ENCODE data around the gene MXRA7. TPM values are rescaled to one million over a fixed set of nuclear protein-coding genes. Genes with fewer than 3 reads are reported as not detected.
"Not testable (repeated sequence)": the region's sequence is repeated elsewhere in the genome, so short reads cannot be mapped to it uniquely, and the experiment has no call there.

MXRA7 gene
- total and polyA plus RNA-seq, 7 donors = 8.3 to 428 (median 327) TPM

DNA sequence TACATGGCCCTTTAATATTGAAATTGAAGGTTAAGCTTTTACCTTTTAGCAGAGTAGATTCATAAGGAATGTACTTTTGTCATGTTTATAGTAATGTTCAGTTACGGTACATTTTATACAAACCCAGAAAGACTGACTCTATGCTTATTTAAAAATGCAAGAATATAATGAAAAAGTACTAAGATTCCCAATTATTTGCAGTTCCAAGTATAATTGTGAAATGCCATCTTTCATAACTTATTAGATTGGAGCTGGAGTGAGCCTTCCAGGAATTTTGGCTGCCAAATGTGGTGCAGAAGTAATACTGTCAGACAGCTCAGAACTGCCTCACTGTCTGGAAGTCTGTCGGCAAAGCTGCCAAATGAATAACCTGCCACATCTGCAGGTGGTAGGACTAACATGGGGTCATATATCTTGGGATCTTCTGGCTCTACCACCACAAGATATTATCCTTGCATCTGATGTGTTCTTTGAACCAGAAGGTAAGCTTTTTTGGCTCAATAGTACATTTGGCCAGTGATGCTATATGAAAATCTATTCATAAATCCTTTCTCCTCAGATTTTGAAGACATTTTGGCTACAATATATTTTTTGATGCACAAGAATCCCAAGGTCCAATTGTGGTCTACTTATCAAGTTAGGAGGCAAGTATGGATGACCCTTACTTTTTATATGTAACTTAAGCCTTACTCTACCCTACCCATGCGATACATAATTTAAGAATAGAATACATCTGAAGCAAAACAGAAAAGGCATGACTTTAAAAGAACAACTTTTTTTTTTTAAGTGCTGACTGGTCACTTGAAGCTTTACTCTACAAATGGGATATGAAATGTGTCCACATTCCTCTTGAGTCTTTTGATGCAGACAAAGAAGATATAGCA, 22.2 kb upstream of the MXRA7 start:
- H3K4me1 ChIP-seq = peaks cover 0 to 73% (median 60%) of the 10 kb centered on the region in 4 donors
- H3K9me3 ChIP-seq = no peaks in the 10 kb centered on the region
- TF ChIP-seq, protein P1, sequence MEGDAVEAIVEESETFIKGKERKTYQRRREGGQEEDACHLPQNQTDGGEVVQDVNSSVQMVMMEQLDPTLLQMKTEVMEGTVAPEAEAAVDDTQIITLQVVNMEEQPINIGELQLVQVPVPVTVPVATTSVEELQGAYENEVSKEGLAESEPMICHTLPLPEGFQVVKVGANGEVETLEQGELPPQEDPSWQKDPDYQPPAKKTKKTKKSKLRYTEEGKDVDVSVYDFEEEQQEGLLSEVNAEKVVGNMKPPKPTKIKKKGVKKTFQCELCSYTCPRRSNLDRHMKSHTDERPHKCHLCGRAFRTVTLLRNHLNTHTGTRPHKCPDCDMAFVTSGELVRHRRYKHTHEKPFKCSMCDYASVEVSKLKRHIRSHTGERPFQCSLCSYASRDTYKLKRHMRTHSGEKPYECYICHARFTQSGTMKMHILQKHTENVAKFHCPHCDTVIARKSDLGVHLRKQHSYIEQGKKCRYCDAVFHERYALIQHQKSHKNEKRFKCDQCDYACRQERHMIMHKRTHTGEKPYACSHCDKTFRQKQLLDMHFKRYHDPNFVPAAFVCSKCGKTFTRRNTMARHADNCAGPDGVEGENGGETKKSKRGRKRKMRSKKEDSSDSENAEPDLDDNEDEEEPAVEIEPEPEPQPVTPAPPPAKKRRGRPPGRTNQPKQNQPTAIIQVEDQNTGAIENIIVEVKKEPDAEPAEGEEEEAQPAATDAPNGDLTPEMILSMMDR (IDR thresholded peaks at IDR 0.05) = no peak
- TF ChIP-seq EP300 (IDR thresholded peaks at IDR 0.05) = no peak
- no peak for TF ChIP-seq POLR2A (IDR thresholded peaks at IDR 0.05)
- no peak for TF ChIP-seq POLR2AphosphoS5 (IDR thresholded peaks at IDR 0.05)
- DNase-seq = no peak
- H3K27me3 ChIP-seq = no peaks in the 10 kb centered on the region
- H3K4me3 ChIP-seq = no peak overlapping the region
- H3K36me3 ChIP-seq = peaks cover 0 to 51% (median 17%) of the 10 kb centered on the region in 4 donors
- 74 to 78% methylated on average over 3 of the region's 3 CpGs for WGBS, 2 donors
- peak overlapping the region; percentile 28 to 99 (median 68) for H3K27ac ChIP-seq
- intact Hi-C loops (cut with DNase I) = no loop called here

DNA sequence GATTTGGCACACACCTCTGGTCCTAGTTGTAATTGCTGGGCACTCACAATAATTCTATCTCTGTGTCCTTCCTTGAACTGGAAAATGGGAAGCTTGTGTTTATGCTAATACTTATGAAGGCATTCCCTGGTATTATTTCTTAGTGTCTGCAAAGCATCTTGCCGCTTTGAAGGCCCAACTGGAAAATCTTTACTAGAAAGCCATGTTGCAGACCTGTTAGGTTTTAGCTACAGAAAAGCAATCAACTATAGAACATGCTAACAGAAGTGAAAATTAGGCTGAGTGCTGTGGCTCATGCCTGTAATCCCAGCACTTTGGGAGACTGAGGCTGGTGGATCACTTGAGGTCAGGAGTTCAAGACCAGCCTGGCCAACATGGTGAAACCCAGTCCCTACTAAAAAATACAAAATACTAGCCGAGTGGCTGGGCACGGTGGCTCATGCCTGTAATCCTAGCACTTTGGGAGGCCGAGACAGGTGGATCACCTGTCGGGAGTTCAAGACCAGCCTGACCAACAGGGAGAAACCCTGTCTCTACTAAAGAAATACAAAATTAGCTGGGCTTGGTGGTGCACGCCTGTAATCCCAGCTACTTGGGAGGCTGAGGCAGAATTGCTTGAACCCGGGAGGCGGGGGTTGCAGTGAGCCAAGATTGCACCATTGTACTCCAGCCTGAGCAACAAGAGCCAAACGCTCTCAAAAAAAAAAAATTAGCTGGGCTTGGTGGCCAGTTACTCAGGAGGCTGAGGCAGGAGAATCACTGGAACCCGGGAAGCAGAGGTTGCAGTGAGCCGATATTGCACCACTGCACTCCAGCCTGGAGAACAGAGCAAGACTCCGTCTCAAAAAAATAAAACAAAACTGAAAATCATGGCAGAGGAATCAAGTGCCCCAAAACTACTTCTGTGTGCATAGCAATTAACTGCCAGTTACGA, 21.3 kb upstream of the MXRA7 start:
- Histone ChIP-seq H3K27ac (peak overlapping the region; percentile 24 to 99 (median 32)), H3K36me3 (peaks cover 0 to 51% (median 17%) of the 10 kb centered on the region in 4 donors), H3K4me1 (peaks cover 0 to 81% (median 67%) of the 10 kb centered on the region in 4 donors)
- H3K4me3 ChIP-seq; H3K9me3 ChIP-seq; H3K27me3 ChIP-seq; intact Hi-C loops (cut with DNase I): not testable (repeated sequence)
- peak; percentile 22 for DNase-seq
- 84 to 88% methylated on average over 13 of the region's 13 CpGs for WGBS, 2 donors

DNA sequence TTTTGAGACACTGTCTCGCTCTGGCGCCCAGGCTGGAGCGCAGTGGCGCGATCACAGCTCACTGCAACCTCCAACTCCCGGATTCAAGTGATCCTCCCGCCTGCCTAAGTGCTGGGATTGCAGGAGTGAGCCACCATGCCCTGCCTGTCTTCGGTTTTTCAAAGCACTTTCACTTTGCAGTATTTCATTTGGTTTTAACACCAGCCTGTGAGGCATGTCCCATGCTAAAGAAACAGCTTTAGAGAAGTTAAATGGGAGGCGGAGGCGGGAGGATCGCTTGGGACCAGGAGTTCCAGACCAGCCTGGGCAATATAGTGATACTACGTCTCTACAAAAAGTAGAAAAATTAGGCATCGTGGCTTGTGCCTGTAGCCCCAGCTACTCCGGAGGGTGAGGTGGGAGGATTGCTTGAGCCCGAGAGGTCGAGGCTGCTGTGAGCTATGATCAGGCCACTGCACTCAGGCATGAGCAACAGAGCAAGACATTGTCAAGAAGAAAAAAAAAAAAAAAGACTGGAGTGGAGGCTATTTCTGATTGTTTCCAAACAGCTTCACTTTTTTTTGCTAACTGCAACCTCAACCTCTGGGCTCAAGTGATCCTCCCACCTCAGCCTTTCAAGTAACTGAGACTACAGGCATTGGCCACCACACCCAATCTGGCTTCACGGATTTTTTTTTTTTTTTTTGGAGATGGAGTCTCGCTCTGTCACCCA, 17.1 kb upstream of the MXRA7 start:
- Histone ChIP-seq H3K4me1 (peaks cover 0 to 78% (median 63%) of the 10 kb centered on the region in 4 donors), H3K27ac (peak overlapping the region; percentile 98 to 100 (median 100)), H3K27me3 (no peaks in the 10 kb centered on the region), H3K9me3 (no peaks in the 10 kb centered on the region), H3K4me3 (peak overlapping the region; percentile 79 to 95 (median 86)), H3K36me3 (peaks cover 9 to 42% (median 22%) of the 10 kb centered on the region in 4 donors)
- peak; percentile 66 for DNase-seq
- 39 to 56% methylated on average over 18 of the region's 18 CpGs for WGBS, 2 donors
- intact Hi-C loops (cut with DNase I) = loop anchor here (5.0 kb wide), 1 partner anchor 41 kb away; no protein-coding TSS in a partner anchor
- TF ChIP-seq, protein P1 (IDR thresholded peaks at IDR 0.05) = no peak
- no peak for TF ChIP-seq POLR2AphosphoS5 (IDR thresholded peaks at IDR 0.05)
- TF ChIP-seq POLR2A (IDR thresholded peaks at IDR 0.05) = no peak
- no peak for TF ChIP-seq EP300 (IDR thresholded peaks at IDR 0.05)

DNA sequence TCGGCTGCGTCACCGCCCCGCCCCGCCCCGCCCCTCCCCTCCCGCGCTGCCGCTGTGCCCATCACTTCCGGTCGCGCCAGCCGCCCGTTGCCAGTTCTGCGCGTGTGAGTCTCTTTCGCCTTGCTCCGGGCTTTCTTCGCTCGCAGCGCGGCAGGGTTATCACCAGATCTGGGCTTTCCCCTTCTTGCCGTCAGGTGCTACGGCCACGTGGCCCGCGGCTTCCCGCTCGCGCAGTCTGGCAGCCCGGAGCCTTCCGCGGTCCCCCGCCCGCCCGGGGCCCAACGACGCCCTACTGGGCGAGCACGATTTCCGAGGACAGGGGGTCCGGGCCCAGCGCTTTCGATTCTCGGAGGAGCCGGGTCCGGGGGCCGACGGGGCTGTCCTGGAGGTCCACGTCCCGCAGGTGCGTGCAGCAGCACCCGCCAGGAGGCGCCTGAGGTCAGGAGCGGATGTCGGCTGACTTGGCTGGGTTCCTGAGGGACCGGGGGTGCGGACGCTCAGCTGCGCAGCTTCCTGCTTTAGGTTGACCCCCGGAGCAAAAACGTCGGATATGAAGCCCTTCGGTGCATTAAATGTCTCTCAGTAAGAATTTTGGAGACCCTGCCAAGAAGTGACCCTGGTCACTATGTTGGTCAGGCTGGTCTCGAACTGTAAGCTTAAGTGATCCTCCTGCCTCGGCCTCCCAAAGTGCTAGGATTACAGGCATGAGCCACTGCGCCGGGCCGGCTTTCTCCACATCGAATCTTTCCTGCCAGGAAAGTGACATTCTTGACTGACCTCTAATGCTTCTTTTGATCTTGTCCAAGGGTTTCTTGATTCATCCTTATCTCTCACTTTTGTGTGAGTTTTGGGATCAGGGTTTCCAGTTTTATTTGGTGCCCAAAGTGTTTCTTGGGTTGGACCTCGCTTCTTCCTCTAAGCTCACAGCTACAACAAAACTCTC, 16.3 kb upstream of the MXRA7 start, which contains the start of gene METTL23:
Gene METTL23, plus strand, starts transcription at position 64 of the 943 bp plus-strand sequence. CDS start 2,872 bp downstream, outside the sequence.
- no peaks in the 10 kb centered on the region for H3K27me3 ChIP-seq
- H3K4me3 ChIP-seq = peak within 1 kb of the TSS; percentile 79 to 95 (median 86)
- 1% methylated on average over 71 of the region's 71 CpGs for WGBS, 2 donors
- peak; percentile 95 for DNase-seq
- intact Hi-C loops (cut with DNase I) = loop anchor here (5.0 kb wide), 1 partner anchor 40 kb away; no protein-coding TSS in a partner anchor
- no peaks in the 10 kb centered on the region for H3K9me3 ChIP-seq
- H3K27ac ChIP-seq = peak within 1 kb of the TSS; percentile 98 to 100 (median 100)
- H3K36me3 ChIP-seq = peaks cover 5 to 40% (median 27%) of the 10 kb centered on the region in 4 donors
- TF ChIP-seq, protein P1 (IDR thresholded peaks at IDR 0.05) = peak; percentile 25 to 76 (median 58)
- peak in 3 of 4 donors; percentile 74 to 94 (median 92) for TF ChIP-seq POLR2AphosphoS5 (IDR thresholded peaks at IDR 0.05)
- no peak for TF ChIP-seq POLR2A (IDR thresholded peaks at IDR 0.05)
- no peak for TF ChIP-seq EP300 (IDR thresholded peaks at IDR 0.05)
- peaks cover 0 to 75% (median 59%) of the 10 kb centered on the region in 4 donors for H3K4me1 ChIP-seq

Data from sigmoid colon (tissue), 7 donors.